Ovary (tissue), 3 donors: ENCODE results near the gene TRAPPC8.

Experiments
- POLR2A ChIP-seq: fragments of 450-650 bp; IDR thresholded peaks from one replicate; pipeline ENCODE4 v1.6.1; 2017; ENCODE audit warnings: antibody characterized with exemption, mild to moderate bottlenecking, moderate library complexity
- TF ChIP-seq, protein P1 (sequence below), 3 donors: fragments of 450-650 bp in 2 of 3; fragments of 200-600 bp in 1 of 3; IDR thresholded peaks; one replicate each; pipeline versions ENCODE4 v1.5.1 to v1.8.0; 2016 to 2022; ENCODE audit warnings: antibody characterized with exemption in 3 of 3, mild to moderate bottlenecking in 1 of 3
- donor health status: DM: no; HTN: no; CAD: no.

DNA sequence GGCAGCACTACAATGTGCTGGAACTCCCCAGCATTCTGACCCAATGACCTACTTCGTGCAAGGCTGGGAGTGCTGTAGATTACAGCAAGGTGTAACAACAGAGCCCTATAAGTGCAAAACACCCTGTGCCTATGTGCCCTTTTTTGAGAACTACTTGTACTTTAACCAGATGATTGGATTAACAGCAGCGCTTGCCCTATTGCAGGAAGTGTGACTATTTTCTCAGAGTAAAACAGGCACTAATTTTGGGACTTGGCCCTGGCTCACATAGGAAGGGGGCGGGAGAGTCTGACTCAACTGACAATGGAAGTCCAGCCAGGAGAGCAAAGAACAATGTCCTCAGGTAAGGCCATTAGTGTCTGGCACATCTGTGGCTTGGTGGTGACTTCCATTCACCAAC is 40.1 kb upstream of the TRAPPC8 start:
- TF ChIP-seq, protein P1, sequence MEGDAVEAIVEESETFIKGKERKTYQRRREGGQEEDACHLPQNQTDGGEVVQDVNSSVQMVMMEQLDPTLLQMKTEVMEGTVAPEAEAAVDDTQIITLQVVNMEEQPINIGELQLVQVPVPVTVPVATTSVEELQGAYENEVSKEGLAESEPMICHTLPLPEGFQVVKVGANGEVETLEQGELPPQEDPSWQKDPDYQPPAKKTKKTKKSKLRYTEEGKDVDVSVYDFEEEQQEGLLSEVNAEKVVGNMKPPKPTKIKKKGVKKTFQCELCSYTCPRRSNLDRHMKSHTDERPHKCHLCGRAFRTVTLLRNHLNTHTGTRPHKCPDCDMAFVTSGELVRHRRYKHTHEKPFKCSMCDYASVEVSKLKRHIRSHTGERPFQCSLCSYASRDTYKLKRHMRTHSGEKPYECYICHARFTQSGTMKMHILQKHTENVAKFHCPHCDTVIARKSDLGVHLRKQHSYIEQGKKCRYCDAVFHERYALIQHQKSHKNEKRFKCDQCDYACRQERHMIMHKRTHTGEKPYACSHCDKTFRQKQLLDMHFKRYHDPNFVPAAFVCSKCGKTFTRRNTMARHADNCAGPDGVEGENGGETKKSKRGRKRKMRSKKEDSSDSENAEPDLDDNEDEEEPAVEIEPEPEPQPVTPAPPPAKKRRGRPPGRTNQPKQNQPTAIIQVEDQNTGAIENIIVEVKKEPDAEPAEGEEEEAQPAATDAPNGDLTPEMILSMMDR (IDR thresholded peaks at IDR 0.05) = no peak
- TF ChIP-seq POLR2A = no peak
